ENCODE results near the gene ADAM12.

Gene ADAM12

GRCh38 chr10:126131341-126131740, 256.9 kb downstream of the ADAM12 start:
- no peak for DNase-seq

GRCh38 chr10:126130271-126130710, 258.0 kb downstream of the ADAM12 start:
- no peak for DNase-seq

GRCh38 chr10:126129026-126129425, 259.3 kb downstream of the ADAM12 start:
- DNase-seq = no peak

- DNase-seq = no peak
These were observed 259.7 kb downstream of the ADAM12 start for GRCh38 chr10:126128581-126128980.

- no peak for DNase-seq
These were observed 260.7 kb downstream of the ADAM12 start for GRCh38 chr10:126127481-126128029.

GRCh38 chr10:126126866-126127265, 261.4 kb downstream of the ADAM12 start:
- DNase-seq = no peak

GRCh38 chr10:126126023-126126422, 262.3 kb downstream of the ADAM12 start:
- no peak for DNase-seq

- no peak for DNase-seq
These were observed 263.5 kb downstream of the ADAM12 start for GRCh38 chr10:126124668-126125349.

GRCh38 chr10:126124046-126124445, 264.2 kb downstream of the ADAM12 start:
- no peak for DNase-seq

- no peak for DNase-seq
These were observed 264.8 kb downstream of the ADAM12 start for GRCh38 chr10:126123466-126123865.

GRCh38 chr10:126122881-126123280, 265.4 kb downstream of the ADAM12 start:
- DNase-seq = no peak

GRCh38 chr10:126119599-126119998, 268.7 kb downstream of the ADAM12 start:
- no peak for DNase-seq

- no peak for DNase-seq
These were observed 269.8 kb downstream of the ADAM12 start for GRCh38 chr10:126118476-126118875.

GRCh38 chr10:126117196-126117595, 271.1 kb downstream of the ADAM12 start:
- DNase-seq = no peak

GRCh38 chr10:126115886-126116285, 272.4 kb downstream of the ADAM12 start:
- no peak for DNase-seq

- no peak for DNase-seq
These were observed 273.3 kb downstream of the ADAM12 start for GRCh38 chr10:126114884-126115555.

- DNase-seq = no peak
These were observed 276.8 kb downstream of the ADAM12 start for GRCh38 chr10:126111516-126111915.

- DNase-seq = no peak
These were observed 277.6 kb downstream of the ADAM12 start for GRCh38 chr10:126110489-126111180.

- no peak for DNase-seq
These were observed 278.4 kb downstream of the ADAM12 start for GRCh38 chr10:126109893-126110292.

- DNase-seq = no peak
These were observed 279.6 kb downstream of the ADAM12 start for GRCh38 chr10:126108693-126109092.

- no peak for DNase-seq
These were observed 283.5 kb downstream of the ADAM12 start for GRCh38 chr10:126104767-126105166.

GRCh38 chr10:126102636-126103035, 285.6 kb downstream of the ADAM12 start:
- DNase-seq = no peak

- no peak for DNase-seq
These were observed 286.5 kb downstream of the ADAM12 start for GRCh38 chr10:126101736-126102135.

GRCh38 chr10:126101325-126101724, 287.0 kb downstream of the ADAM12 start:
- no peak for DNase-seq
